ENCODE data around the gene PNMT.

Gene PNMT

GRCh38 chr17:39716073-39716818 lies 48.0 kb downstream of the PNMT start:
- TF ChIP-seq CTCF (conservative IDR thresholded peaks at IDR 0.05; ENCODE audit: low read depth, low read length), result no peak
- DNase-seq (ENCODE audit: low read depth), result no peak
- H3K4me3 ChIP-seq (ENCODE audit: low read length), result no peak overlapping the region

GRCh38 chr17:39716879-39717536 lies 48.8 kb downstream of the PNMT start:
- no peak for TF ChIP-seq CTCF (conservative IDR thresholded peaks at IDR 0.05; ENCODE audit: low read depth, low read length)
- DNase-seq (ENCODE audit: low read depth), result no peak

GRCh38 chr17:39717660-39718059 lies 49.4 kb downstream of the PNMT start:
- no peak for DNase-seq (ENCODE audit: low read depth)
- H3K4me3 ChIP-seq (ENCODE audit: low read length), result no peak overlapping the region
- TF ChIP-seq CTCF (conservative IDR thresholded peaks at IDR 0.05; ENCODE audit: low read depth, low read length), result no peak

More at GRCh38 chr17:39716879-39717536, 48.8 kb downstream of the PNMT start:
- H3K4me3 ChIP-seq (ENCODE audit: low read length), result no peak overlapping the region

GRCh38 chr17:39719563-39720355 lies 51.5 kb downstream of the PNMT start:
- TF ChIP-seq CTCF (conservative IDR thresholded peaks at IDR 0.05; ENCODE audit: low read depth, low read length), result no peak
- no peak for DNase-seq (ENCODE audit: low read depth)

More at GRCh38 chr17:39719563-39720355, 51.5 kb downstream of the PNMT start:
- no peak overlapping the region for H3K4me3 ChIP-seq (ENCODE audit: low read length)

Data from retinal pigment epithelial cell (primary cell).